GM21717 (cell line): Measurements from ENCODE around the gene RRP1B.

Source experiments
- ATAC-seq: cut with Tn5 transposase; IDR thresholded peaks from one replicate; pipeline ENCODE4 v1.9.1; 2021; ENCODE audit warnings: mild to moderate bottlenecking, moderate library complexity; ENCODE audit not compliant: unreplicated experiment

The RRP1B gene

DNA sequence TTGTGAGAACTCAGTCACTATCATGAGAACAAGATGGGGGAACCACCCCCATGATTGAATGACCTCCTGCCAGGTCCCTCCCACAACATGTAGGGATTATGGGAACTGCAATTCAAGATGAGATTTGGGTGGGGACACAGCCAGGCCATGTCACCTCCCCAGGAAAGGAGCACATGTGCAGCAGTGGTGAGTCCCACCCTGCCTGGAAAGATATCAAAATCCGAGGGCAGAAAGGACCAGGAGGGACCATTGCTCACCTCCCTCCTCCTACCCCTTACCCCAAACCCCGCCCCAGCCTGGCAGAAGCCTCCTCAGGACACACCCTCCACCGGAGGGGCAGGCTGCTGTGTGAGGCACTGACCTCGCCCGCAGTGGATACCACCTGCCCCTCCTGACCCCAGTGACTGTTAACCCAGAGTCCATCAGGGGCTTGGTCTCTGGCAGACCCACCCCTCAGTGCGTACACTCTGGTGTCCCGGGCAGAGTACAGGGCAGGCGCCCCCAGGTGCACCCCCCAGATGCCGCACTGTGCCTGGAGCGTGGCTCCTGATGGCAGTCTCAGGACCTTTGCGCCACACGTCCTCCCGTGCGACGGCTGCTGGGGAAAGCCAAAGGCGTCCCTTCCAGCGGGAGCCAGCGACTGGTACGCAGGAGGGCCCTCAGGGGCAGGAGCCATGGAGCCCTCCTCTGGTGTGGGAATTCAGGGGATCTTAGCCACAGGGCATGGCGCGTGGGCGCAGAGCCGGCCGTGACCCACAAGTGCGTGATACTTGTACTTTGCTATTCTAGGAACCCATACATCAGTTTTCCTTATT, 80.5 kb downstream of the RRP1B start:
- ATAC-seq = no peak

- ATAC-seq = no peak
Observed at GRCh38 chr21:43740497-43741156, 81.3 kb downstream of the RRP1B start.

DNA sequence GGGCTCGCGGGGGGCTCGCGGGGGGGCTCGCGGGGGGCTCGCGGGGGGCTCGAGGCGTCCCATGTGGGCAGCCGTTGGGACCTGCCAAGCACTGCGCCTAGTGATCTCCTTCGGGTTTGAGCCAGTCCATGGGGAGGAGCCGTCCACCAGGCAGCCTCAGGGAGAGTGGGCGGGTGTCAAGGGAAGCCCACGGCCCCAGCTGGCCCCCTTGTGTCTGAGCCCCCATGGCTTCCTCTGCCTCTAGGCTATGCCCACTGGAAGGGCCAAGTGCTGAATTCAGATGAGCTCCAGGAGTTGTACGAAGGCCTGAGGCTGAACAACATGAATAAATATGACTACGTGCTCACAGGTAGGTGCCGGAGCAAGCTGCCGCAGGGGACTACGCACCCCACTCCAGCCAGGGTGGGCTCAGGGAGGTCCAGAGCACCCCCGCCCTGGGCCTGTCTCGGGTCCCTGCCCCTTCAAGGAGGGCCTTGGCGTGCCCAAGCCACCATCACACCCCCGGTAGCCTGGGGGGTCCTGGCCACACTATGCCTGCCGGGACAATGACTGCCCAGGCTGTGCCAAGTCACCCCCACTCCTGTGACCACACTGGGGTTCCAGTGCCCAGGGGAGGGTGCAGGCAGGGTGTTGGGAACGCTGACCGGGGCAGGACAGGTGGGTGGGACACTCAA, 82.2 kb downstream of the RRP1B start:
- no peak for ATAC-seq

DNA sequence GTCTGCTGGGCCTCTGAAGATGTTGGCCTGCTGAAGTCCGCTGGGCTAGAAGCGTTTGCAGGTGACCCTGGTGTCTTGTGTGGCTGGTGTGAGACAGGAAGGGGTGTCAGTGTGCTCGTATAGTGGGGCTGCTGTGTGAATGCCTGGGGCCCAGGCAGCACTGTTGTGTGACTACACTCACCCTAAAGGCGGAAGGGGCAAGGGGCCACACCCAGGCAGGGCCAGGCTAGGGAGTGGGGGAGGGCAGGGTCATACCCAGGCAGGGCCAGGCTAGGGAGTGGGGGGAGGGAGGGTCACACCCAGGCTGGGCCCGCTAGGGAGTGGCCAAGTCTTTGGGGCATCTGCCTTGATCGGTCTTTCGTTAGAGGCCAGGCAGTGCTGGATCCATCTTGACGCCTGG, 84.6 kb downstream of the RRP1B start:
- ATAC-seq = no peak

GRCh38 chr21:43744725-43745124, 85.4 kb downstream of the RRP1B start:
- ATAC-seq = no peak
